DND-41 (cell line): ENCODE data around the gene PLEKHA6.

Source experiments
- ATAC-seq: fragments of 200-7000 bp; cut with Tn5 transposase; 3 replicates; pipeline ENCODE4 v1.9.1; 2021; ENCODE audit warnings: low read depth; ENCODE audit not compliant: insufficient read depth
- DNase-seq: peaks from one replicate; pipeline ENCODE4 v3.0.0-alpha.2; 2020
- H2AFZ ChIP-seq: 2 replicates; pipeline ENCODE4 v1.6.0; 2012; ENCODE audit warnings: low read depth, low read length
- H3K27ac ChIP-seq: 2 replicates; pipeline ENCODE4 v1.5.1; 2012; ENCODE audit warnings: low read length, inconsistent platforms
- H3K27me3 ChIP-seq: fragments of 200-600 bp; sonication (generic); 2 replicates; pipeline ENCODE4 v1.6.0; 2012; ENCODE audit warnings: low read length, mild to moderate bottlenecking, inconsistent platforms; ENCODE audit not compliant: insufficient read depth, poor library complexity
- H3K36me3 ChIP-seq: 2 replicates; pipeline ENCODE4 v1.5.1; 2012; ENCODE audit warnings: low read length, inconsistent platforms; ENCODE audit not compliant: insufficient read depth
- H3K4me1 ChIP-seq: 2 replicates; pipeline ENCODE4 v1.5.1; 2012; ENCODE audit warnings: mild to moderate bottlenecking, low read length; ENCODE audit not compliant: insufficient read depth
- H3K4me2 ChIP-seq: 2 replicates; pipeline ENCODE4 v1.6.0; 2012; ENCODE audit warnings: mild to moderate bottlenecking, moderate library complexity, low read length, inconsistent platforms; ENCODE audit not compliant: insufficient read depth
- H3K4me3 ChIP-seq, 2 experiments: fragments of 200-600 bp in 1 of 2; shearing (Covaris generic) in 1 of 2; 2 replicates each; pipeline ENCODE4 v1.5.1; 2012 to 2016; ENCODE audit warnings: inconsistent platforms in 2 of 2, low read length in 2 of 2, mild to moderate bottlenecking in 2 of 2, low read depth in 1 of 2, moderate library complexity in 1 of 2
- H3K79me2 ChIP-seq: 2 replicates; pipeline ENCODE4 v1.6.0; 2012; ENCODE audit warnings: low read length, inconsistent platforms; ENCODE audit not compliant: insufficient read depth
- H3K9ac ChIP-seq: 2 replicates; pipeline ENCODE4 v1.6.0; 2012; ENCODE audit warnings: low read depth, mild to moderate bottlenecking, inconsistent platforms, low read length, moderate library complexity
- H3K9me3 ChIP-seq: 2 replicates; pipeline ENCODE4 v1.5.1; 2012; ENCODE audit warnings: low read length, moderate library complexity, mild to moderate bottlenecking, inconsistent platforms; ENCODE audit not compliant: insufficient read depth, severe bottlenecking
- H4K20me1 ChIP-seq: 2 replicates; pipeline ENCODE4 v1.6.0; 2012; ENCODE audit warnings: low read length; ENCODE audit not compliant: insufficient read depth
- CTCF ChIP-seq: IDR thresholded peaks from 2 replicates; pipeline ENCODE4 v1.5.1; 2012; ENCODE audit warnings: borderline replicate concordance, low read length, moderate library complexity, mild to moderate bottlenecking; ENCODE audit not compliant: poor library complexity, severe bottlenecking; ENCODE audit errors: extremely low read depth
- EZH2 ChIP-seq: IDR thresholded peaks from 3 replicates; pipeline ENCODE4 v1.6.1; 2012; ENCODE audit warnings: borderline replicate concordance, low read depth, mild to moderate bottlenecking, moderate library complexity, low read length, inconsistent platforms; ENCODE audit not compliant: severe bottlenecking

Gene PLEKHA6

GRCh38 chr1:204307334-204307883 lies 52.3 kb downstream of the PLEKHA6 start:
- Histone ChIP-seq H3K36me3 (no peaks in the 10 kb centered on the region), H3K4me3 (no peak overlapping the region), H3K27me3 (peaks cover 22% of the 10 kb centered on the region), H3K27ac (no peak overlapping the region), H3K9me3 (no peaks in the 10 kb centered on the region), H3K4me2 (no peak overlapping the region), H3K4me1 (no peaks in the 10 kb centered on the region), H4K20me1 (no peaks in the 10 kb centered on the region), H2AFZ (no peak overlapping the region), H3K9ac (no peak overlapping the region), H3K79me2 (no peaks in the 10 kb centered on the region)
- TF ChIP-seq EZH2 (no peak), CTCF (no peak)
- ATAC-seq (no peak), DNase-seq (no peak)

GRCh38 chr1:204306076-204306475 lies 53.7 kb downstream of the PLEKHA6 start:
- H4K20me1 ChIP-seq: no peaks in the 10 kb centered on the region
- TF ChIP-seq EZH2 (no peak), CTCF (no peak)
- no peaks in the 10 kb centered on the region for H3K36me3 ChIP-seq
- H3K4me1 ChIP-seq: no peaks in the 10 kb centered on the region
- H3K27me3 ChIP-seq: peaks cover 25% of the 10 kb centered on the region
- no peak overlapping the region for H3K4me3 ChIP-seq
- H3K9me3 ChIP-seq: no peaks in the 10 kb centered on the region
- no peaks in the 10 kb centered on the region for H3K79me2 ChIP-seq
- no peak overlapping the region for H3K9ac ChIP-seq
- no peak overlapping the region for H3K4me2 ChIP-seq
- ATAC-seq (no peak), DNase-seq (no peak)
- no peak overlapping the region for H3K27ac ChIP-seq
- H2AFZ ChIP-seq: no peak overlapping the region

DNA sequence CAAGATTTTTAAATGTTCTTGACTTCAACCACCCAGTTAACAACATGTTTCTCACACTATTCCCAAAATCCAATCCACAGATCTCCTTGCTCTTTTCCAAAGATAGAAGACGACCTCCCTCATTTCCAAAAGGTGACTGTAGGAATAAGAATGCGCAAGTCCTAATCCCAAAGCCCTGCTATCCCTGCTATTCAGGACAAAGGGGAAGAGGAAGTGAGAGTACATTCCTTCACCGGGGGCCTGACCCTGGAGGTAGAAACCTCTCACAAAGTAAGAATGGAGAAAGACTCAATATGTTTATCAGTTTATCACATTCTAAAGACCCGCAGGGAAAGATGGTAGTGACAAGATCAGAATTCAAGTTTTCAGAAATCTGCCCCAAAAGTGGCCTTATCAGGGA lies 55.7 kb downstream of the PLEKHA6 start:
- no peak for TF ChIP-seq CTCF
- TF ChIP-seq EZH2: no peak
- no peak overlapping the region for H2AFZ ChIP-seq
- peaks cover 32% of the 10 kb centered on the region for H3K27me3 ChIP-seq
- no peaks in the 10 kb centered on the region for H3K4me1 ChIP-seq
- H3K4me3 ChIP-seq: no peak overlapping the region
- H3K36me3 ChIP-seq: no peaks in the 10 kb centered on the region
- H3K9me3 ChIP-seq: no peaks in the 10 kb centered on the region
- no peak for DNase-seq
- no peaks in the 10 kb centered on the region for H3K79me2 ChIP-seq
- H3K27ac ChIP-seq: no peak overlapping the region
- H4K20me1 ChIP-seq: no peaks in the 10 kb centered on the region
- ATAC-seq: no peak
- H3K4me2 ChIP-seq: no peak overlapping the region
- H3K9ac ChIP-seq: no peak overlapping the region

- DNase-seq (no peak), ATAC-seq (no peak)
- H3K4me3 ChIP-seq: no peak overlapping the region
- H3K27ac ChIP-seq: no peak overlapping the region
- no peaks in the 10 kb centered on the region for H3K79me2 ChIP-seq
- no peak overlapping the region for H3K9ac ChIP-seq
- TF ChIP-seq EZH2 (no peak), CTCF (no peak)
- no peaks in the 10 kb centered on the region for H3K36me3 ChIP-seq
- H3K4me1 ChIP-seq: no peaks in the 10 kb centered on the region
- no peak overlapping the region for H2AFZ ChIP-seq
- H3K4me2 ChIP-seq: no peak overlapping the region
- H3K27me3 ChIP-seq: peaks cover 40% of the 10 kb centered on the region
- no peaks in the 10 kb centered on the region for H4K20me1 ChIP-seq
- H3K9me3 ChIP-seq: no peaks in the 10 kb centered on the region
These were observed 57.0 kb downstream of the PLEKHA6 start for GRCh38 chr1:204302769-204303168.
